Uterus (tissue), 2 donors: ENCODE data around the gene RAD23B.

Source experiments
- CTCF ChIP-seq, 4 experiments: fragments of 200-600 bp in 2 of 4; fragments of 450-650 bp in 2 of 4; sonication (generic) in 2 of 4; IDR thresholded peaks; one replicate each; pipeline ENCODE4 v1.5.1; 2016 to 2019; ENCODE audit warnings: antibody characterized with exemption in 4 of 4, mild to moderate bottlenecking in 2 of 4, moderate library complexity in 1 of 4
- POLR2A ChIP-seq, 2 donors: fragments of 450-650 bp; IDR thresholded peaks; one replicate each; pipeline ENCODE4 v1.6.1; 2016; ENCODE audit warnings: antibody characterized with exemption in 2 of 2, mild to moderate bottlenecking in 1 of 2, moderate library complexity in 1 of 2

DNA sequence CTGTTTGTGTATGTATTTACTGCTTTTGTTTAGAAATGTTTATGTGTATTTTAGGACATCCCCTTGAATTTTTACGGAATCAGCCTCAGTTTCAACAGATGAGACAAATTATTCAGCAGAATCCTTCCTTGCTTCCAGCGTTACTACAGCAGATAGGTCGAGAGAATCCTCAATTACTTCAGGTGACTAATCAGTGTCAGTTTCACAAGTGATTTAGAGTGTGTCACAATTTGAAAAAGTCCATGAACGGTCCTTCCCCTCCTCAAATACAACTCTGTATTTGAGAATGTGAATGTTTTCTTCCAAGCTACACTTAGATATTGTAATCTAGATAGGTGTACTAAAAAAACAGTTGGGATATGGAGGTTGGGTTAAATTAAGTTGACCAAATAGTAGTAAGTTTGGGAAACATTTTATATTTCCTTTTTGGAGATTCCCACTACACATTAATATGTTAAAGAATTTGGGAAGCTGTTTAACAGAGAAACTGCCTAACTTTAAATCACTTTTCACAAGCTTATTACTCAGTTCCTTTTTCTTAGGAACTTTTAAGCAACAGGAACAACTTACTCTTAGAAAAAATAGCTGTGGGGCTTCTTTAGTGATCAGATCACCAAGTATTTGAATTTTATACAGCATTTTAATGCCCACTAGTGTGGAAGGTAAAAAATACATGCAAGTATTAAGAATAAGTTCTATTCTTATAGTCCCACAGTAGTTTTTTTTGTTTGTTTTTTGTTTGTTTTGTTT lies 40.9 kb downstream of the RAD23B start:
- TF ChIP-seq POLR2A (IDR thresholded peaks at IDR 0.05), result no peak
- no peak for TF ChIP-seq CTCF (IDR thresholded peaks at IDR 0.05)
